Measurements from ENCODE around the gene YOD1.

- TF ChIP-seq CTCF (conservative IDR thresholded peaks at IDR 0.05) (no peak), ZFX (IDR thresholded peaks at IDR 0.05) (no peak)
Observed at GRCh38 chr1:207003210-207003609, 47.8 kb downstream of the YOD1 start.
